Fibroblast of skin of right biceps (primary cell): Measurements from ENCODE around the gene GNPDA2.

Source experiments
- DNase-seq: peaks from one replicate; pipeline ENCODE4 v3.0.0-alpha.2; 2013

GNPDA2 gene

GRCh38 chr4:44678094-44679041 lies 48.0 kb downstream of the GNPDA2 start, which contains the start of gene GUF1:
Gene GUF1 (plus strand): TSS chr4:44678420. CDS start chr4:44678623, 203 bp downstream.
- peak; percentile 90 for DNase-seq

GRCh38 chr4:44675366-44675765 lies 51.0 kb downstream of the GNPDA2 start:
- no peak for DNase-seq

GRCh38 chr4:44674471-44674870 lies 51.9 kb downstream of the GNPDA2 start:
- DNase-seq = no peak

GRCh38 chr4:44671636-44672035 lies 54.7 kb downstream of the GNPDA2 start:
- DNase-seq = no peak

- DNase-seq = no peak
Measured at GRCh38 chr4:44670506-44671199, 55.7 kb downstream of the GNPDA2 start.

GRCh38 chr4:44668526-44668925 lies 57.8 kb downstream of the GNPDA2 start:
- no peak for DNase-seq

- DNase-seq = no peak
Measured at GRCh38 chr4:44663539-44664263, 62.7 kb downstream of the GNPDA2 start.

- no peak for DNase-seq
Measured at GRCh38 chr4:44662623-44663005, 63.7 kb downstream of the GNPDA2 start.

GRCh38 chr4:44661940-44662622 lies 64.3 kb downstream of the GNPDA2 start:
- DNase-seq = no peak

- no peak for DNase-seq
Measured at GRCh38 chr4:44660396-44660795, 66.0 kb downstream of the GNPDA2 start.

- DNase-seq = no peak
Measured at GRCh38 chr4:44652002-44652401, 74.4 kb downstream of the GNPDA2 start.
